MCF 10A (cell line): ENCODE results near the gene ARHGEF39. TPM values are rescaled to one million over a fixed set of nuclear protein-coding genes. Genes with fewer than 3 reads are reported as not detected.

Experiments used
- BruUV-seq: library from RNA; stranded (reverse); fragments of 400-500 nt; replicated peaks from 2 replicates; lab custom pipeline; 2021; lab: Mats Ljungman, UMichigan
- CTCF ChIA-PET: fragments of 300-600 bp; sonication (Branson Sonifier 250); formaldehyde crosslinking; extraction: SDS; loops from one replicate; lab custom pipeline; 2021; ENCODE audit warnings: antibody characterized with exemption, inconsistent platforms; lab: Yijun Ruan, JAX
- POLR2A ChIA-PET: fragments of 300-600, 350-650 bp; sonication (Branson Sonifier 250); formaldehyde crosslinking; extraction: SDS; loops from one replicate; lab custom pipeline; 2020; ENCODE audit warnings: antibody characterized with exemption, inconsistent platforms; lab: Yijun Ruan, JAX
- DNase-seq: peaks from one replicate; pipeline ENCODE4 v3.0.0-alpha.2; 2018; ENCODE audit not compliant: unreplicated experiment
- H3K27ac Mint-ChIP-seq: one replicate; pipeline ENCODE4 v1.8.0; 2022; ENCODE audit warnings: mild to moderate bottlenecking, low read depth, mixed read lengths; ENCODE audit not compliant: unreplicated experiment
- H3K27me3 Mint-ChIP-seq: one replicate; pipeline ENCODE4 v1.8.0; 2022; ENCODE audit warnings: mixed read lengths; ENCODE audit not compliant: insufficient read depth, unreplicated experiment
- H3K36me3 Mint-ChIP-seq: one replicate; pipeline ENCODE4 v1.8.0; 2022; ENCODE audit warnings: mild to moderate bottlenecking, moderate library complexity, mixed read lengths; ENCODE audit not compliant: insufficient read depth, unreplicated experiment
- H3K4me1 Mint-ChIP-seq: one replicate; pipeline ENCODE4 v1.8.0; 2022; ENCODE audit warnings: mixed read lengths; ENCODE audit not compliant: insufficient read depth, unreplicated experiment
- H3K4me3 Mint-ChIP-seq: one replicate; pipeline ENCODE4 v1.8.0; 2022; ENCODE audit warnings: mild to moderate bottlenecking, moderate library complexity, mixed read lengths; ENCODE audit not compliant: unreplicated experiment
- H3K9me3 Mint-ChIP-seq: one replicate; pipeline ENCODE4 v1.8.0; 2022; ENCODE audit warnings: mixed read lengths; ENCODE audit not compliant: unreplicated experiment
- intact Hi-C: fragments of 100-400 bp; cut with micrococcal nuclease; formaldehyde crosslinking; loops from 2 replicates; pipeline ENCODE4 v1.14.1; 2022
- total RNA-seq: library from RNA; stranded (reverse); gene quantifications from 2 replicates; pipeline ENCODE4 v1.2.3, GENCODE V29; 2022
- TF ChIP-seq, protein P1 (sequence below): fragments of 200-600 bp; IDR thresholded peaks from one replicate; pipeline ENCODE4 v1.8.0; 2022; ENCODE audit warnings: antibody characterized with exemption, mild to moderate bottlenecking; ENCODE audit not compliant: unreplicated experiment

Gene ARHGEF39
- total RNA-seq, 1 experiment from 2014 or later: 5.1 TPM

DNA sequence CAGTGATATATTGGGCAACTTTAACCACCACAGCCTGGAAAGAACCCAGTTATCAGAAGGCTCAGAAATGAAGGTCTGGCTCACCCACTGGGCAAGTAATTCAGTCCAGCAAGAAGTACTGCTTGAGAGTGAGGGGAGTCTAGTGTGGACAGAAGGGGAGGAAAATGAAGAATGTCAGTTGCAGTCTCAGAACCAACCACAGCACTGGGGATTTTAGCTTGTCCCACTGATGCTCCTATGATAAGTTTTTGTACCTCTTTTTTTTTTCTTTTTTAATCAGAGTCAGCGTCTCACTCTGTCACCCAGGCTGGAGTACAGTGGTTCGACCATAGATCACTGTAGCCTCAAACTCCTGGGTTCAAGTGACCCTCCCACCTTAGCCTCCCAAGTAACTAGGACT lies 37.4 kb downstream of the ARHGEF39 start:
- H3K9me3 Mint-ChIP-seq: no peaks in the 10 kb centered on the region
- no peak overlapping the region for H3K27ac Mint-ChIP-seq
- intact Hi-C loops: no loop called here
- ChIA-PET POLR2A (no interaction called here), CTCF (interaction anchor here (0.6 kb wide), 1 partner anchor 20 kb away, joined by 3 read pairs; no protein-coding TSS in a partner anchor)
- H3K4me3 Mint-ChIP-seq: no peak overlapping the region
- H3K36me3 Mint-ChIP-seq: no peaks in the 10 kb centered on the region
- H3K4me1 Mint-ChIP-seq: no peaks in the 10 kb centered on the region
- TF ChIP-seq, protein P1, sequence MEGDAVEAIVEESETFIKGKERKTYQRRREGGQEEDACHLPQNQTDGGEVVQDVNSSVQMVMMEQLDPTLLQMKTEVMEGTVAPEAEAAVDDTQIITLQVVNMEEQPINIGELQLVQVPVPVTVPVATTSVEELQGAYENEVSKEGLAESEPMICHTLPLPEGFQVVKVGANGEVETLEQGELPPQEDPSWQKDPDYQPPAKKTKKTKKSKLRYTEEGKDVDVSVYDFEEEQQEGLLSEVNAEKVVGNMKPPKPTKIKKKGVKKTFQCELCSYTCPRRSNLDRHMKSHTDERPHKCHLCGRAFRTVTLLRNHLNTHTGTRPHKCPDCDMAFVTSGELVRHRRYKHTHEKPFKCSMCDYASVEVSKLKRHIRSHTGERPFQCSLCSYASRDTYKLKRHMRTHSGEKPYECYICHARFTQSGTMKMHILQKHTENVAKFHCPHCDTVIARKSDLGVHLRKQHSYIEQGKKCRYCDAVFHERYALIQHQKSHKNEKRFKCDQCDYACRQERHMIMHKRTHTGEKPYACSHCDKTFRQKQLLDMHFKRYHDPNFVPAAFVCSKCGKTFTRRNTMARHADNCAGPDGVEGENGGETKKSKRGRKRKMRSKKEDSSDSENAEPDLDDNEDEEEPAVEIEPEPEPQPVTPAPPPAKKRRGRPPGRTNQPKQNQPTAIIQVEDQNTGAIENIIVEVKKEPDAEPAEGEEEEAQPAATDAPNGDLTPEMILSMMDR: no peak
- DNase-seq: no peak
- BruUV-seq: no TSS peak
- H3K27me3 Mint-ChIP-seq: no peaks in the 10 kb centered on the region

DNA sequence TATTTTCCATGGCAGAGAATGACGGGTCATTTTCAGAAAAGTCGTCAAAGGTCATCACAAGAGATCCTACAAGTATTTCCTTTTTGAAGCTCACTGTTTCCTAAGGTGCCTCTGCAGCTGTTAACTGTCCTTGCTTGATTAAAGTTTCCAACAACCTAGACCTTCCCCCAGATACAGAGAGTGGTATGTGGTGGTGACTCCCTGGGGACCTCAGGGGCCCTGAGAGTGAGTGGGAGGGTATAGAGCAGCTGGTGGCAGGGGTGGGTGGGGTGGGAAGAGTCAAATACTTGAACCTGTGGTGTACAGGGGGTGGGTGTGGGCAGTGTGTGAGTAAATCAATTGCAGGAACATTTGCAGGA lies 45.2 kb downstream of the ARHGEF39 start:
- no TSS peak for BruUV-seq
- Mint-ChIP-seq H3K27me3 (peaks cover 33% of the 10 kb centered on the region), H3K9me3 (no peaks in the 10 kb centered on the region), H3K36me3 (no peaks in the 10 kb centered on the region), H3K27ac (no peak overlapping the region), H3K4me3 (no peak overlapping the region), H3K4me1 (no peaks in the 10 kb centered on the region)
- CTCF ChIA-PET: interaction anchor here (0.6 to 1.3 kb wide), 5 partner anchors 8 to 569 kb away, joined by 3 to 6 read pairs (median 4); no protein-coding TSS in a partner anchor
- no peak for DNase-seq
- intact Hi-C loops: no loop called here
- TF ChIP-seq, protein P1: no peak
- POLR2A ChIA-PET: no interaction called here

DNA sequence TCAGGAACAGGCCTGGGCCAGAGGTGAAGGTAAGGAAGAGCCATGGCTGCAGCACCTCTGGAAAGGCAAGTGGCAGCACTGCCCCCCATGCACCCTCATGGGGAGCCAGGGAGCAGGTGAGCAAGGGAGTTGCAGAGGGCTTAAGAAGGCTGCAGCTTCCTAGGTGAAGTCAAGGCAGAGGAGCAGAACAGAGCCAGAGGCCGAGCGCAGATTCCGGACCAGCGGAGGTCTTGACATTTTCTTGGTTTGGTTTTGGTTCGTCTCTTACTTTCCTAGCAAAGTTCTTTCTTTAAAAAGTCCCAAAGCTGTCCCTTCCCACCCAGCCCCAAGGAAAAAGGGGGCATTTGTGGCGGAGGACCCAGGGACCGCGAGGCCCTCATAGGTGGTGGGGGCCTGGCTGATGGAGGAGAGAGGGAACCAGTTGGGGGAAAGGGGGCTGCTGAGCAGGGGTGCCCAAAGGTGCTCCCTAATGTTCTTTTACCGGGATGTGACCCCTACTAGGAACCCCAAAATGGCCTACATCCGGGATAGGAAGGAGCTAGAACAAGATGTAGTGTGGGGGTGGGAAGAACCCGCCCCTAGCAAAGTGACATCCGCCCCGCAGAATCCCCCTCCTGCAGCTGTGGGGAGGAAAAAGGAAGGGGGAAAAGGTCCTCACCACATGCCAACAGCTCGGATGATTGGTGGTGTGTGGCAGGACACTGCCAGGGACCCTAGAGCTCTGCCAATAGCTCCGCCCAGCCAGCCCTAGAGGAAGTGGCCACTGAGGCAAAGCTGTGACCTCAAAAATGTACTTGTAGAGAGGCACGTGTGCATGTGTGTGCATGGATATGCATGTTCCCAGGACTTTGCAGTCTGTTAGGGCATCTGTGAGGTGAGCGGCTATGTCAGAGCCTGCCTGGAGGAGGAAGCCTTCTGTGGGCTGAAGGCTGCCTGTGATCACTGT lies 45.9 kb downstream of the ARHGEF39 start:
- intact Hi-C loops: no loop called here
- Mint-ChIP-seq H3K4me3 (no peak overlapping the region), H3K27me3 (peaks cover 40% of the 10 kb centered on the region), H3K27ac (no peak overlapping the region), H3K36me3 (no peaks in the 10 kb centered on the region), H3K4me1 (no peaks in the 10 kb centered on the region), H3K9me3 (no peaks in the 10 kb centered on the region)
- CTCF ChIA-PET: interaction anchor here (0.8 to 1.0 kb wide), 2 partner anchors 8 to 28 kb away, joined by 4 to 5 read pairs; no protein-coding TSS in a partner anchor
- BruUV-seq: no TSS peak
- TF ChIP-seq, protein P1: no peak
- no peak for DNase-seq
- POLR2A ChIA-PET: no interaction called here

DNA sequence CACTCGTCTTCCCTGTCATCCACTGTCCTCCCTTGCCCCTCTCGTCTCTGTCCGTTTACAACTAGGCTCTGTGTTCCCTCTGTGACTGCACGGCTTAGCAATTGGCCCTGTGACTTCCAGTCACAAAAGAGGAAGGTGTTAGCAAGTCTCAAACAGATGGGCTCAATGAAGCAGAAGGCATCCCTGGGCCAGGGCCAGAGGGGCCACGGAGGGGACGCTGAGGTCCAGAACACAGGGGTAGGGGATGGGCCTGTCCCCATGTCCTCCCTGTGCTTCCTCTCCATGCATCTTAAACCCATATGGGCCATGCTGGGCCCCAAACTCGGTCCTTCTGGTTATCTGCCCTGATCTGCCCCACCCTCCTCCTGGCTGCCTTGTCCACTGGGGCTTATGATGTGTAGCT lies 46.7 kb downstream of the ARHGEF39 start, which contains the start of gene CD72:
Gene CD72 (minus strand): TSS at position 89 of the 403 bp plus-strand sequence. CDS start 110 bp downstream, outside the sequence.
- Mint-ChIP-seq H3K9me3 (no peaks in the 10 kb centered on the region), H3K27ac (no peak within 1 kb of the TSS), H3K4me1 (no peaks in the 10 kb centered on the region), H3K4me3 (no peak within 1 kb of the TSS), H3K27me3 (peaks cover 48% of the 10 kb centered on the region), H3K36me3 (no peaks in the 10 kb centered on the region)
- TF ChIP-seq, protein P1: no peak
- DNase-seq: no peak
- ChIA-PET CTCF (no interaction called here), POLR2A (no interaction called here)
- intact Hi-C loops: no loop called here
- no TSS peak for BruUV-seq
